Esophagus squamous epithelium (tissue), 5 donors: ENCODE results near the gene ALG1. TPM values are rescaled to one million over a fixed set of nuclear protein-coding genes. Genes with fewer than 3 reads are reported as not detected.
A peak's percentile ranks its signal among the peaks of the same experiment; 100 is the strongest.

ENCODE experiments used
- DNase-seq: peaks from one replicate; lab custom pipeline; 2025; lab: John Stamatoyannopoulos, UW
- H3K27ac ChIP-seq, 4 donors: fragments of 200-600 bp; sonication (generic); one replicate each; pipeline ENCODE4 v1.5.1; 2016 to 2019; ENCODE audit warnings: mild to moderate bottlenecking in 1 of 4
- H3K27me3 ChIP-seq, 4 donors: fragments of 200-600 bp; sonication (generic); 1 replicate in 3 of 4; 2 replicates in 1 of 4; pipeline versions ENCODE4 v1.5.1 to v1.6.0; 2017 to 2021; ENCODE audit warnings: antibody characterized with exemption in 1 of 4
- H3K36me3 ChIP-seq, 3 donors: fragments of 200-600 bp; sonication (generic); one replicate each; pipeline ENCODE4 v1.5.1; 2016 to 2019
- H3K4me1 ChIP-seq, 3 donors: fragments of 200-600 bp; sonication (generic); one replicate each; pipeline ENCODE4 v1.5.1; 2017 to 2019
- H3K4me3 ChIP-seq, 4 donors: fragments of 200-600 bp; sonication (generic); 1 replicate in 3 of 4; 2 replicates in 1 of 4; pipeline ENCODE4 v1.5.1; 2016 to 2019; ENCODE audit warnings: mild to moderate bottlenecking in 2 of 4, moderate library complexity in 1 of 4
- H3K9me3 ChIP-seq, 3 donors: fragments of 200-600 bp; sonication (generic); one replicate each; pipeline ENCODE4 v1.5.1; 2016 to 2019
- CTCF ChIP-seq, 6 experiments: fragments of 450-650 bp in 4 of 6; fragments of 200-600 bp in 2 of 6; sonication (generic) in 2 of 6; IDR thresholded peaks; one replicate each; pipeline ENCODE4 v1.5.1; 2016 to 2019; ENCODE audit warnings: antibody characterized with exemption in 6 of 6, mild to moderate bottlenecking in 4 of 6, moderate library complexity in 4 of 6
- POLR2A ChIP-seq, 4 donors: fragments of 450-650 bp; IDR thresholded peaks; one replicate each; pipeline ENCODE4 v1.6.1; 2017; ENCODE audit warnings: antibody characterized with exemption in 4 of 4, mild to moderate bottlenecking in 4 of 4, moderate library complexity in 3 of 4
- WGBS, 2 donors: methylation state at CpG; one replicate each; pipeline ENCODE4 v1.1.5; 2018; 5-methylcytosine and 5-hydroxymethylcytosine counted together
- intact Hi-C: fragments of 100-400 bp; cut with DNase I; formaldehyde crosslinking; loops from one replicate; pipeline ENCODE4 v1.15.0; 2022
- total RNA-seq, 4 donors: library from RNA; depleted of rRNA; stranded (reverse); fragments of >200 nt; gene quantifications; one replicate each; pipeline ENCODE4 v1.1.0, GENCODE V29; 2016
- donor health status: DM: yes; HTN: yes; CAD: no.

The ALG1 gene
- 10 to 100 TPM; 14.9 to 18.7 (median 16.5) TPM for total RNA-seq

- H3K27ac ChIP-seq: peak within 1 kb of the TSS; percentile 69 to 86 (median 79)
- H3K4me1 ChIP-seq: peaks cover 0 to 24% (median 10%) of the 10 kb centered on the region in 3 donors
- TF ChIP-seq POLR2A (IDR thresholded peaks at IDR 0.05) (peak in 2 of 4 donors; percentile 55 to 73), CTCF (IDR thresholded peaks at IDR 0.05) (peak in 1 of 6 experiments; percentile 15)
- no peaks in the 10 kb centered on the region for H3K9me3 ChIP-seq
- H3K27me3 ChIP-seq: no peaks in the 10 kb centered on the region
- intact Hi-C loops: no loop called here
- DNase-seq: peak; percentile 33
- H3K4me3 ChIP-seq: peak within 1 kb of the TSS; percentile 58 to 84 (median 82)
- 0% methylated on average over 8 to 13 of the region's 53 CpGs for WGBS, 2 donors
- peaks cover 0 to 36% (median 0%) of the 10 kb centered on the region in 3 donors for H3K36me3 ChIP-seq
Observed at GRCh38 chr16:5071681-5072333, at the start of gene ALG1. Gene ALG1 (plus strand): TSS chr16:5071843. CDS start chr16:5071850, 7 bp downstream.

- intact Hi-C loops: no loop called here
- TF ChIP-seq CTCF (IDR thresholded peaks at IDR 0.05) (no peak), POLR2A (IDR thresholded peaks at IDR 0.05) (no peak)
- Histone ChIP-seq H3K4me3 (no peak overlapping the region), H3K27ac (no peak overlapping the region), H3K36me3 (peaks cover 0 to 18% (median 0%) of the 10 kb centered on the region in 3 donors), H3K9me3 (no peaks in the 10 kb centered on the region), H3K27me3 (peaks cover 0 to 11% (median 0%) of the 10 kb centered on the region in 4 donors), H3K4me1 (no peaks in the 10 kb centered on the region)
- WGBS, 2 donors: 65 to 77% methylated on average over 5 to 6 of the region's 6 CpGs
- no peak for DNase-seq
Observed at GRCh38 chr16:5022521-5022920, 49.1 kb upstream of the ALG1 start.

GRCh38 chr16:5024632-5025031 is 47.0 kb upstream of the ALG1 start:
- intact Hi-C loops: no loop called here
- Histone ChIP-seq H3K4me1 (no peaks in the 10 kb centered on the region), H3K27ac (no peak overlapping the region), H3K4me3 (no peak overlapping the region), H3K36me3 (peaks cover 0 to 37% (median 0%) of the 10 kb centered on the region in 3 donors), H3K9me3 (no peaks in the 10 kb centered on the region), H3K27me3 (peaks cover 0 to 11% (median 0%) of the 10 kb centered on the region in 4 donors)
- WGBS, 2 donors: 48 to 59% methylated on average over 3 to 4 of the region's 4 CpGs
- no peak for TF ChIP-seq POLR2A (IDR thresholded peaks at IDR 0.05)
- TF ChIP-seq CTCF (IDR thresholded peaks at IDR 0.05): peak in 3 of 6 experiments; percentile 32 to 53 (median 39)
- DNase-seq: no peak

- TF ChIP-seq CTCF (IDR thresholded peaks at IDR 0.05) (no peak), POLR2A (IDR thresholded peaks at IDR 0.05) (no peak)
- peaks cover 0 to 43% (median 0%) of the 10 kb centered on the region in 3 donors for H3K36me3 ChIP-seq
- DNase-seq: no peak
- intact Hi-C loops: no loop called here
- H3K4me3 ChIP-seq: no peak overlapping the region
- no peaks in the 10 kb centered on the region for H3K9me3 ChIP-seq
- H3K27ac ChIP-seq: no peak overlapping the region
- no peaks in the 10 kb centered on the region for H3K4me1 ChIP-seq
- WGBS, 2 donors: no CpG with 5 or more reads among the region's 17 CpGs
- H3K27me3 ChIP-seq: peaks cover 0 to 11% (median 0%) of the 10 kb centered on the region in 4 donors
Observed at GRCh38 chr16:5025171-5025632, 46.4 kb upstream of the ALG1 start.

- Histone ChIP-seq H3K36me3 (peaks cover 0 to 53% (median 0%) of the 10 kb centered on the region in 3 donors), H3K9me3 (no peaks in the 10 kb centered on the region), H3K4me3 (no peak overlapping the region), H3K4me1 (no peaks in the 10 kb centered on the region), H3K27ac (no peak overlapping the region), H3K27me3 (no peaks in the 10 kb centered on the region)
- DNase-seq: no peak
- TF ChIP-seq CTCF (IDR thresholded peaks at IDR 0.05) (no peak), POLR2A (IDR thresholded peaks at IDR 0.05) (no peak)
- WGBS, 2 donors: 87 to 95% methylated on average over 6 to 8 of the region's 8 CpGs
- intact Hi-C loops: no loop called here
Observed at GRCh38 chr16:5026664-5027063, 45.0 kb upstream of the ALG1 start.
